Gastrocnemius medialis (tissue), 4 donors: ENCODE results near the gene LCN9.

ENCODE experiments used
- POLR2A ChIP-seq, 2 donors: fragments of 450-650 bp; IDR thresholded peaks; one replicate each; pipeline ENCODE4 v1.6.1; 2017; ENCODE audit warnings: antibody characterized with exemption in 2 of 2, mild to moderate bottlenecking in 2 of 2, moderate library complexity in 2 of 2
- TF ChIP-seq, protein P1 (sequence below), 5 experiments: fragments of 450-650 bp in 3 of 5; fragments of 200-600 bp in 2 of 5; sonication (generic) in 2 of 5; IDR thresholded peaks in 4 of 5; conservative IDR thresholded peaks in 1 of 5; 1 replicate in 4 of 5; 2 replicates in 1 of 5; pipeline ENCODE4 v1.5.1; 2016 to 2019; ENCODE audit warnings: antibody characterized with exemption in 5 of 5, mild to moderate bottlenecking in 3 of 5, moderate library complexity in 3 of 5

DNA sequence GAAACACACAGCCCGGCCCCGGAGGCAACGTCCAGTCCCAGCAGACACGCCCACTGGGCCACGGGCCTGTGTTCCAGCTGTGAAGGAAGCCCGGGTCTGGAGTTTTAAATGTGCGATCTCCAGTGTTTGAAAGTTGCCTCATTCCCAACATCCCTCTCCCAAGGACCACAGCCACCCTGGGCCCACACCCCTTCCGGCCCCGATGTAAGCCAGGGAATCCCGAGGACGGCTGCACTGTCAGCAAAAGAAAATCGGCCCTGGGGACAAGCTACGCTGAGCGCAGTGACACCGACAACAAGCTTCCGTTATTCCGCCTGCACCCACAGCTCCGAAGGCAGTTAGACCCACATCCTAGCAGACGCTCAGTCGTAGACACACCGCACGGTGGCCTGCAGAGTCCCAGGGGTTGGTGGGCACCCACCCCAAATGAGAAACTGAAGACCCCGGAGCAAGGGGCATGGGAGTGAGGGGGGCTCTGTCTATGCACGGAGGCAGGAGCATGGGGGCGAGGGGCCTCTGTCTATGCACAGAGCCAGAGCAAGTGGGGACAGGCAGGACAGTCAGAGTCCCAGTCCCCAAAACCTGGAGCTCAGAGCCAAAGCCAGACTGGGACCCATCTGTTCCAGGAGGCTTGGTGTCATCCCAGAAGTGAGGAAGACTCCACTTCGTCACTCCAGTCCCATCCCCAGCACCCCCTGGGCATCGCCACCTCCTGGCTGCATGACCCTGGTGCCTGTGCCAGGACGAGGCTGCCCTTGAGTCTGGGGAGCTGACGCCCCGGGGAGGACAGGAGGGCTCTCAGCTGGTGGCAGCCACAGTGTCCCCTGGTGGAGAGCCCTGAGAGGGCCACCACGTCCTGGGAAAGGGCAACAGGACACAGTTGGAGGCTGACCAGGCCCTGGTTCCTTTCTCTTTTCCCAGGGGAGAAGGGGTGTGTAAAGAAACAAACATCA lies 47.2 kb upstream of the LCN9 start:
- no peak for TF ChIP-seq POLR2A (IDR thresholded peaks at IDR 0.05)
- TF ChIP-seq, protein P1, sequence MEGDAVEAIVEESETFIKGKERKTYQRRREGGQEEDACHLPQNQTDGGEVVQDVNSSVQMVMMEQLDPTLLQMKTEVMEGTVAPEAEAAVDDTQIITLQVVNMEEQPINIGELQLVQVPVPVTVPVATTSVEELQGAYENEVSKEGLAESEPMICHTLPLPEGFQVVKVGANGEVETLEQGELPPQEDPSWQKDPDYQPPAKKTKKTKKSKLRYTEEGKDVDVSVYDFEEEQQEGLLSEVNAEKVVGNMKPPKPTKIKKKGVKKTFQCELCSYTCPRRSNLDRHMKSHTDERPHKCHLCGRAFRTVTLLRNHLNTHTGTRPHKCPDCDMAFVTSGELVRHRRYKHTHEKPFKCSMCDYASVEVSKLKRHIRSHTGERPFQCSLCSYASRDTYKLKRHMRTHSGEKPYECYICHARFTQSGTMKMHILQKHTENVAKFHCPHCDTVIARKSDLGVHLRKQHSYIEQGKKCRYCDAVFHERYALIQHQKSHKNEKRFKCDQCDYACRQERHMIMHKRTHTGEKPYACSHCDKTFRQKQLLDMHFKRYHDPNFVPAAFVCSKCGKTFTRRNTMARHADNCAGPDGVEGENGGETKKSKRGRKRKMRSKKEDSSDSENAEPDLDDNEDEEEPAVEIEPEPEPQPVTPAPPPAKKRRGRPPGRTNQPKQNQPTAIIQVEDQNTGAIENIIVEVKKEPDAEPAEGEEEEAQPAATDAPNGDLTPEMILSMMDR (IDR thresholded peaks at IDR 0.05 in 4 of 5, conservative IDR thresholded peaks at IDR 0.05 in 1 of 5), result no peak
